Hepatocyte (in vitro differentiated cells): ENCODE data around the gene TMEM231. TPM values are rescaled to one million over a fixed set of nuclear protein-coding genes. Genes with fewer than 3 reads are reported as not detected.

Experiments used
- DNase-seq: peaks from one replicate; pipeline ENCODE4 v3.0.0-alpha.2; 2016; ENCODE audit warnings: low spot score
- H2AFZ ChIP-seq: fragments of 200-600 bp; sonication (generic); 2 replicates; pipeline ENCODE4 v1.6.0; 2016; ENCODE audit warnings: antibody characterized with exemption, mild to moderate bottlenecking
- H3K27ac ChIP-seq: fragments of 200-600 bp; sonication (generic); 2 replicates; pipeline ENCODE4 v1.5.1; 2016; ENCODE audit warnings: mild to moderate bottlenecking
- H3K27me3 ChIP-seq: fragments of 200-600 bp; sonication (generic); 2 replicates; pipeline ENCODE4 v1.6.1; 2016
- H3K36me3 ChIP-seq: fragments of 200-600 bp; sonication (generic); replicated peaks from 2 replicates; pipeline ENCODE4 v1.5.1; 2016; ENCODE audit warnings: low read depth; ENCODE audit not compliant: insufficient read depth
- H3K4me1 ChIP-seq: fragments of 200-600 bp; sonication (generic); 2 replicates; pipeline ENCODE4 v1.5.1; 2016; ENCODE audit warnings: mild to moderate bottlenecking, moderate library complexity; ENCODE audit not compliant: insufficient read depth
- H3K4me2 ChIP-seq: fragments of 200-600 bp; sonication (generic); 2 replicates; pipeline ENCODE4 v1.6.0; 2016
- H3K4me3 ChIP-seq: fragments of 200-600 bp; sonication (generic); 2 replicates; pipeline ENCODE4 v1.5.1; 2016; ENCODE audit warnings: mild to moderate bottlenecking
- H3K79me2 ChIP-seq: fragments of 200-600 bp; sonication (generic); 2 replicates; pipeline ENCODE4 v1.6.0; 2017; ENCODE audit warnings: mild to moderate bottlenecking
- H3K9me2 ChIP-seq: fragments of 200-600 bp; sonication (generic); replicated peaks from 2 replicates; pipeline ENCODE4 v1.6.0; 2017; ENCODE audit warnings: mild to moderate bottlenecking; ENCODE audit not compliant: insufficient read depth
- H3K9me3 ChIP-seq: fragments of 200-600 bp; sonication (generic); 2 replicates; pipeline ENCODE4 v1.5.1; 2016; ENCODE audit warnings: low read depth, mild to moderate bottlenecking
- H4K20me1 ChIP-seq: fragments of 200-600 bp; sonication (generic); 2 replicates; pipeline ENCODE4 v1.6.0; 2016; ENCODE audit warnings: mild to moderate bottlenecking; ENCODE audit not compliant: insufficient read depth, poor library complexity, severe bottlenecking
- CTCF ChIP-seq: fragments of 200-600 bp; sonication (generic); IDR thresholded peaks from 2 replicates; pipeline ENCODE4 v1.5.1; 2016; ENCODE audit warnings: antibody characterized with exemption, mild to moderate bottlenecking; ENCODE audit not compliant: poor library complexity
- EZH2 ChIP-seq: fragments of 200-600 bp; sonication (generic); IDR thresholded peaks from 2 replicates; pipeline ENCODE4 v1.6.1; 2016; ENCODE audit warnings: antibody characterized with exemption, mild to moderate bottlenecking, borderline replicate concordance
- EZH2phosphoT487 ChIP-seq: fragments of 200-600 bp; sonication (generic); IDR thresholded peaks from one replicate; pipeline ENCODE4 v1.6.1; 2018; ENCODE audit warnings: antibody characterized with exemption, mild to moderate bottlenecking, low read depth, moderate library complexity; ENCODE audit not compliant: unreplicated experiment, severe bottlenecking
- WGBS: methylation state at CpG from one replicate; pipeline ENCODE4 v1.1.6; 2016; ENCODE audit warnings: low lambda C conversion rate; ENCODE audit errors: missing lambda C conversion rate; 5-methylcytosine and 5-hydroxymethylcytosine counted together
- polyA plus RNA-seq: library from polyadenylated mRNA; unstranded; fragments of >200 nt; fragmentation: Nextera tagmentation; extraction: Ambion mirVana; gene quantifications from 2 replicates; pipeline ENCODE4 v1.2.1, GENCODE V29; 2016
- total RNA-seq: library from RNA; depleted of rRNA; stranded (reverse); fragments of >200 nt; gene quantifications from 2 replicates; pipeline ENCODE4 v1.2.3, GENCODE V29; 2014

The TMEM231 gene
- total and polyA plus RNA-seq, 2 experiments from 2014 or later, result 5.4 to 7.1 TPM

GRCh38 chr16:75534560-75535205 is 21.4 kb downstream of the TMEM231 start:
- Histone ChIP-seq H3K27me3 (no peaks in the 10 kb centered on the region), H3K4me3 (no peak overlapping the region), H3K4me2 (no peak overlapping the region), H3K9me3 (no peaks in the 10 kb centered on the region), H2AFZ (no peak overlapping the region), H3K27ac (no peak overlapping the region), H4K20me1 (no peaks in the 10 kb centered on the region), H3K9me2 (no peaks in the 10 kb centered on the region), H3K36me3 (no peaks in the 10 kb centered on the region), H3K4me1 (no peaks in the 10 kb centered on the region), H3K79me2 (no peaks in the 10 kb centered on the region)
- 91% methylated on average over 19 of the region's 19 CpGs for WGBS
- TF ChIP-seq CTCF, result no peak
- TF ChIP-seq EZH2, result no peak
- TF ChIP-seq EZH2phosphoT487, result no peak
- no peak for DNase-seq

- Histone ChIP-seq H3K36me3 (no peaks in the 10 kb centered on the region), H3K79me2 (no peaks in the 10 kb centered on the region), H3K9me2 (no peaks in the 10 kb centered on the region), H3K9me3 (no peaks in the 10 kb centered on the region), H4K20me1 (no peaks in the 10 kb centered on the region), H2AFZ (no peak overlapping the region), H3K4me1 (no peaks in the 10 kb centered on the region), H3K27ac (no peak overlapping the region), H3K27me3 (no peaks in the 10 kb centered on the region), H3K4me2 (no peak overlapping the region), H3K4me3 (no peak overlapping the region)
- TF ChIP-seq CTCF (no peak), EZH2phosphoT487 (no peak), EZH2 (no peak)
- WGBS, result 91% methylated on average over 2 of the region's 2 CpGs
- DNase-seq, result no peak
These were observed 23.3 kb downstream of the TMEM231 start for GRCh38 chr16:75532791-75533190.

- no peak for DNase-seq
- WGBS, result 84% methylated on average over 8 of the region's 8 CpGs
- no peaks in the 10 kb centered on the region for H3K36me3 ChIP-seq
- no peak overlapping the region for H2AFZ ChIP-seq
- no peak for TF ChIP-seq CTCF
- no peak overlapping the region for H3K4me3 ChIP-seq
- H3K4me1 ChIP-seq, result no peaks in the 10 kb centered on the region
- no peaks in the 10 kb centered on the region for H3K9me2 ChIP-seq
- H3K79me2 ChIP-seq, result no peaks in the 10 kb centered on the region
- H4K20me1 ChIP-seq, result no peaks in the 10 kb centered on the region
- H3K4me2 ChIP-seq, result no peak overlapping the region
- H3K27me3 ChIP-seq, result no peaks in the 10 kb centered on the region
- no peaks in the 10 kb centered on the region for H3K9me3 ChIP-seq
- no peak overlapping the region for H3K27ac ChIP-seq
These were observed 23.8 kb downstream of the TMEM231 start for GRCh38 chr16:75532142-75532765.

- WGBS, result 98% methylated on average over 27 of the region's 29 CpGs
- Histone ChIP-seq H3K9me2 (no peaks in the 10 kb centered on the region), H3K9me3 (no peaks in the 10 kb centered on the region), H4K20me1 (no peaks in the 10 kb centered on the region), H3K4me2 (no peak overlapping the region), H3K4me3 (no peak overlapping the region), H3K27ac (no peak overlapping the region), H3K4me1 (no peaks in the 10 kb centered on the region), H3K27me3 (no peaks in the 10 kb centered on the region), H2AFZ (no peak overlapping the region), H3K79me2 (no peaks in the 10 kb centered on the region), H3K36me3 (no peaks in the 10 kb centered on the region)
- DNase-seq, result no peak
- TF ChIP-seq EZH2 (no peak), EZH2phosphoT487 (no peak), CTCF (no peak)
These were observed 26.1 kb downstream of the TMEM231 start for GRCh38 chr16:75529959-75530358.
